GM18907 (cell line): ENCODE results near the gene MRPL58.
"Not testable (repeated sequence)": the region's sequence is repeated elsewhere in the genome, so short reads cannot be mapped to it uniquely, and the experiment has no call there.

ENCODE experiments used
- ATAC-seq: cut with Tn5 transposase; IDR thresholded peaks from one replicate; pipeline ENCODE4 v1.9.1; 2021; ENCODE audit warnings: mild to moderate bottlenecking, moderate library complexity; ENCODE audit not compliant: unreplicated experiment

MRPL58 gene

DNA sequence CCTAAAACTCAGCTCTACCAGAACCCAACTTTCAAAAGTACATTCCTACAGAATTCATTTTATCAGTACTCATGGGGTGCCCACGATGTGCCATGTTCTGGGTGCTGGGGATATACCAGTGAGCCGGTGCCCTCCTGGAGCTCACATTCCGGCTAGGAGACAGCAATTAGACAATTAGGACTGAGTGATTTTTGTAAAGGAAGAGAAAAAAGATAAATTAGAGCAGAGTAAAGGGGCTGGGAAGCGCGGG lies 449 bp upstream of the MRPL58 start:
- ATAC-seq, result no peak

- ATAC-seq, result no peak
Observed at GRCh38 chr17:75013092-75013559, 656 bp downstream of the MRPL58 start.

DNA sequence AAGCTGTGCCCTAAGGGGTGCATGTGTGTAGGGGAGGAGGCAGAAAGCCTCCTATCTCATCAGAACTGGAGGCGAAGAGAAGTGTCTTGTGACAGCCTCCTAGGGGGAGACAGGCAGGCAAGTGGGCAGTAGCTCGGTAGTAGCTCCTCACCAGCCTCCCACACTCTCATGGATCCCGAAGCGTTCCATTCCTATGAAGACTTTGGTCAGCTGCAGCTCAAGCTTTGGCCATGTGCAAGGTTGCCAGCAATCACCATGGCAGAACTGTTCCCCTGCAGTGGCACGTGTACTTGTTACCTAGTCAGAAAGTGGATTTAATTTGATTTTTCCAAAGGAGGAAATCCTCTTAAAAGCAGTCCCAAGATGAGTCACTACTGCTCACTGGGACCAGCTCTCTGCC lies 6.7 kb downstream of the MRPL58 start:
- no peak for ATAC-seq

GRCh38 chr17:75019710-75020109 lies 7.2 kb downstream of the MRPL58 start:
- no peak for ATAC-seq

DNA sequence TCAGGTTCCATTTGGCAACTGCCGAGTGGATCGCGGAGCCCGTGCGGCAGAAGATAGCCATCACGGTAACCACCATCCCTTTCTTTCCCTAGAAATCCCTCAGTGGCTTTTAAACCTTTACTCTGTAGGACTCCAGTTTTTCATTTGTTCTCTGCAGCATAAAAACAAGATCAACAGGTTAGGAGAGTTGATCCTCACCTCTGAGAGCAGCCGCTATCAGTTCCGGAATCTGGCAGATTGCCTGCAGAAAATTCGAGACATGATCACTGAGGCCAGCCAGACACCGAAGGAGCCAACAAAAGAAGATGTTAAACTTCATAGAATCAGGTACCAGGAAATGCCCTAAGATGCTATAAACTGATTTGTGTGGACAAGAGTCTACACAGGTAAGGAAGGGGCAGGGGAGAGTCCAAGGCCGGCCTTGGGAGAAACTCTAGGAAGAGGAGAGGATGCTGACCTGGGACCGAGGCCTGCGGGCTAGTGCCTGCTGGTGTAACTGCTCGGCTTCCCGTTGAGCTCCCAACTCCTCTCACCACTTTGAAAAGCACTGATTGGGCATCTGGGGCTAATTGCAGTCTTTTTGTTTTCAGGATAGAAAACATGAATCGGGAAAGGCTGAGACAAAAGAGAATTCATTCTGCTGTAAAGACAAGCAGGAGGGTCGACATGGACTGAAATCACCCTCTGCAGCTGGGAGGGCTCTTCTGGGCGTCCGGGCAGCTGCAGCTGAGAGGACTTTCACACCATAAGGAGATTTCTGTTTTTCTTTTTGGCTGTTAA lies 8.1 kb downstream of the MRPL58 start:
- no peak for ATAC-seq

DNA sequence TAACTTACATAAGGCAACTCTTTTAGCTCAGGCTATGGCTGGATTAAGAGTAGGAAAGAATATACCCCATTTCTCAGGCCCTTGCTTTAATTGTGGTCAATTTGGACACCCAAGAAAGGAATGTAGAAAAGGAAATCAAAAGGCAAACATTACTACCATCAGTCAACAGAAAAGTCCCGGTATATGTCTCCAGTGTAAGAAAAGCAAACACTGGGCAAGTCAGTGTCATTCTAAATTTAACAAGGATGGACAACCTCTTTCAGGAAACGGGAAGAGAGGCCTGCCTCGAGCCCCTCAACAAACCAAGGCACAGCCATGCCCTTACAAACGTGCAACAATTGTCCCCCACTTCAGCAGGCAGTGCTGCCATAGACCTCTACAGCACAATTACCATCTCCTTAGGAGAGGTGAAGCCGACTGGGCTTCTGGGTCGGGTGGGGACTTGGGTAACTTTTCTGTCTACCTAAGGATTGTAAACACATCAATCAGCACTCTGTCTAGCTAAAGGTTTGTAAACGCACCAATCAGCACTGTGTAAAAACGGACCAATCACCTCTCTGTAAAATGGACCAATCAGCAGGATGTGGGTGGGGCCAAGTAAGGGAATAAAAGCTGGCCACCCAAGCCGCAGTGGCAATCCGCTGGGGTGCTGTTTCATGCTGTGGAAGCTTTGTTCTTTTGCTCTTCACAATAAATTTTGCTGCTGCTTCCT lies 12.4 kb downstream of the MRPL58 start:
- no peak for ATAC-seq

GRCh38 chr17:75025398-75025734 lies 12.9 kb downstream of the MRPL58 start:
- ATAC-seq, result not testable (repeated sequence)

GRCh38 chr17:75026650-75027049 lies 14.2 kb downstream of the MRPL58 start:
- not testable (repeated sequence) for ATAC-seq

DNA sequence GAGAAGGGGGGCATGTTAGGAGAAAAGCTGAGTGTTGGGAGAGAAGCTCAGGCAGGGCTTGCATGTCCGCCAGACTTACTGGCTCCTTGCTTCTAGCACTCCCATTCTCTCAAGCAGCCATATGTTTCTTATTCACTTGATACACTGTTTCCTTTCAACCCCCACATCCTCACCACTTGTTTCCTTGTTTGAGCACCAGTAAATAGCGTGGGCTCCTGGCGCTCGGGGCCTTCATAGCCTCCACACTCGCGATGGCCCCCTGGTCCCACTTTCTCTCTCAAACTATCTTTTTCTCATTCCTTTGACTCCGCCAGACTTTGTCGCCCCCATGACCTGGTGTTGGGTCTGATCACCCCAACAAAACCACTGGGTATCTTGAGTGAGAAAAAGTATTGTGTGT lies 17.7 kb downstream of the MRPL58 start:
- ATAC-seq, result no peak

GRCh38 chr17:75031972-75032719 lies 19.7 kb downstream of the MRPL58 start:
- no peak for ATAC-seq

- ATAC-seq, result no peak
Observed at GRCh38 chr17:75032720-75033280, 20.3 kb downstream of the MRPL58 start.

DNA sequence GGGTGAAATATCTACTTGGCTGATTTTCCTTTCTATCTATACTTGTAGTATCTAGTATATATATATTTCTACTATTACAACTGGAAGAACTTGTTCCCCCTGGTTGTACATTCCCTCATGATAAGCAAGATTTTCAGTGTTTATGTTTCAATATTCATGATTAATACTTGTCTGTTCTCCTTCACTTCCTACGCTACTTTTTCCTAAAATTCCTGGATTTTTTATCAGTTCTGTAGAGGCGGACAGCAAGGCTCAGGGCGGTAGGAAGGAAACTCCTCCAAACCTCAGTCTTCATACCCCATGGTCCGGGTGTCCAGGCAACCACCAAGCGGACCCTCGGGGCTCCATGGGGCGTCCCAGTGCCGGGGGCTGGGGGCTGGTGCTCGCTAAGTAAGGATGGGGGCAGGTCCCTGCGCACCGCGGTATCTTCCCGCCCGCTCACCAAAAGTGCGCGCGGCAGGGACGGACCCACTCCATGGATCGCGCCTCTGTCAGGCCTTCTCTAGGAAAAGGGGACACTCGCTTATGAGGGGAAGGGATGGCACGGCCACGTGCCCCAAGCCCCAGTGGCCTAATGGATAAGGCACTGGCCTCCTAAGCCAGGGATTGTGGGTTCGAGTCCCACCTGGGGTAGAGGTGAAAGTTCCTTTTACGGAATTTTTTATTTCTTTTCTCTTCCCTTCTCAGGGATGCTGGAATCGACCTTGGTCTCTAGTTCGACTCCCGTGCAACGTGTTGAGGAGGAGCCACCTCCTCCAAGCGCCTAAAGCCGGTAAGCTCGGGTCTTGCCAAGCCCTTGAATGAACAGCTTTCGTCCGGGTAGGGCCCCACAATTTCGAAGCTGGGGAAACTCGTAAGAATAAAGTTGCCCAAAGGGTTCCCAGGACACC lies 21.1 kb downstream of the MRPL58 start:
- peak; percentile 64 for ATAC-seq

DNA sequence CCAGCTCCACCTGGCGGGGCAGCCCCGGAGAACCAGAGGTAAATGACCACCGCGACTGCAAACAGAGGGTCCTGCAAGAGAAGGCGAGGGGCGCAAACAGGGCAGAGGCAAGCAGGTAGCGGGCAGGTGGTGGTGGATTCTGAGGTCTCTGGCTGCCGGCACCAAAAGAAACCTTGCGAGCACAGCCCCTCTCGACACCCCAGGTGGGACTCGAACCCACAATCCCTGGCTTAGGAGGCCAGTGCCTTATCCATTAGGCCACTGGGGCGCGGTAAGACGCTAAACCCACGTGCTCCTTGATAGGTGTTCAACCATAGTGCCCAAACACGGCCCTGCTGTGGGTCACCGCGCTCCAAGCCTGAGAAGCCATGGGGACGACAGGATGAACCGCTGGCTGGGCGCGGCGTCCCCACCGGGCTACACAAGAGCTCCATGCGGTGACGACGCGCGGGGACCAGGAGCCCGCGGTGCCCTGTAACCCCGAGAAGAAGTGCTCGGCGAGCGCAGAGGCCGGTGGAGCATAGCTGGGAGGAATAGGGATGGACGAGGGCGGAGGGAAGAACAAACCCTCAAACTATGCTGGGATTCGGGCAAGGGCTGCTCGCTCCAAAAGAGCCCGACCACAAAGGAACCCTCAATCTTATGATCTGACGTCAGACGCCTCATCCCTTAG lies 21.9 kb downstream of the MRPL58 start:
- peak; percentile 56 for ATAC-seq

- no peak for ATAC-seq
Observed at GRCh38 chr17:75036643-75037268, 24.3 kb downstream of the MRPL58 start.

DNA sequence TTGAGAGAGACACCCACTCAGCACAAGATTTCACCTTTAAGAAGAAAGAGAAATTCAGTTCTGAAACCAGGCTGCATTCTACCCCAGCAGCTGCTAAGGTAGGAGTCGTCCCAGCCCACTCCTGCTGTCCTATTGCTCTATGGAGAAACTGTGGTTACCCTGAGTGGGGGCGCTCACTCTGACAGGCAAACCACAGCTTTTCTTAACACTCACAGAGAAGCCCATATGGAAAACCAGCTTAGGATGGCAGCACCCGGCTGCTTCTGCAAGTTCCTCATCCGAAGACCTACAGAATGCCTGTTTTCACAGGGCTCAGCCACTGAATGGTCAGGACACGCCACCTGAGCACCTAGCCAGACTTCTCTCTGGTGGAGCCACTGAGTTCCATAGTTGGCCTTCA lies 26.8 kb downstream of the MRPL58 start:
- ATAC-seq, result no peak

- no peak for ATAC-seq
Observed at GRCh38 chr17:75041656-75042280, 29.3 kb downstream of the MRPL58 start.

GRCh38 chr17:75043789-75044188 lies 31.3 kb downstream of the MRPL58 start:
- not testable (repeated sequence) for ATAC-seq

DNA sequence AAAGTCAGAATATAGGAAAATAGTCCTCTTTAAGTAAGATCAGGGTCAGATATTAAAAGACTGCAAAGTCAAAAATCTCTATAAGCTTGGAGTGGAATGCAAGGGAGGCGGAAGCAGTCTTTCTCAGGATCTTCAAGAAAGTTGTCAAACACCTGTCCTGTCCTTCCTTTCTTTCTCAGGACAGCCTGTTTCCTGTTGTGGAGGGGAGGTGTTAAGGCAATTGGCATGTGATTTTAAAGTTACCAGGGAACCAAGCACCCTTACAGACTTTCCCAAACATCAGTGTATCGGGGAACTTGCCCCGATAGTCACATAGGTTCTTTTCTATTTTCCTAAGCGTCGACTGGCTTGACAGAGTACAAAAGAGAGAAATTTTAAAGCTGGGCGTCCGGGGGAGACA lies 32.2 kb downstream of the MRPL58 start:
- no peak for ATAC-seq

DNA sequence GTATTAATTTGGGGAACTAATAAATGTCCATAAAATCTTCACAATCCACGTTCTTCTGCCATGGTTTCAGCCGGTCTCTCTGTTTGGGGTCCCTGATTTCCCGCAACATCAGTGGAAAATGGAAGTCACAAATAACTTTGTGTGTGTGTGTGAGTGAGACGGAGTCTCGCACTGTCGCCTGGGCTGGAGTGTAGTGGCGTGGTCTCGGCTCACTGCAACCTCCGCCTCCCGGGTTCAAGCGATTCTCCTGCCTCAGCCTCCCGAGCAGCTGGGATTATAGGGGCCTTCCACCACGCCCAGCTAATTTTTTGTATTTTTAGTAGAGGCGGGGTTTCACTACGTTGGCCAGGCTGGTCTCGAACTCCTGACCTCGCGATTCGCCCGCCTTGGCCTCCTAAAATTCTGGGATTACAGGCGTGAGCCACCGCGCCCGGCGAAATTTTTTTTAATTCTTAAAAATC lies 33.5 kb downstream of the MRPL58 start:
- ATAC-seq, result not testable (repeated sequence)
